Measurements from ENCODE around the gene NOL7. TPM values are rescaled to one million over a fixed set of nuclear protein-coding genes. Genes with fewer than 3 reads are reported as not detected.

The NOL7 gene
- total and polyA plus RNA-seq, 9 of the 15 experiments (the other 6 are each of a cell fraction or from before 2014, with no cell fraction given) = 19.4 to 235 (median 157) TPM

GRCh38 chr6:13614926-13615791, at the start of gene NOL7 (continued):
- TF ChIP-seq, protein P1, sequence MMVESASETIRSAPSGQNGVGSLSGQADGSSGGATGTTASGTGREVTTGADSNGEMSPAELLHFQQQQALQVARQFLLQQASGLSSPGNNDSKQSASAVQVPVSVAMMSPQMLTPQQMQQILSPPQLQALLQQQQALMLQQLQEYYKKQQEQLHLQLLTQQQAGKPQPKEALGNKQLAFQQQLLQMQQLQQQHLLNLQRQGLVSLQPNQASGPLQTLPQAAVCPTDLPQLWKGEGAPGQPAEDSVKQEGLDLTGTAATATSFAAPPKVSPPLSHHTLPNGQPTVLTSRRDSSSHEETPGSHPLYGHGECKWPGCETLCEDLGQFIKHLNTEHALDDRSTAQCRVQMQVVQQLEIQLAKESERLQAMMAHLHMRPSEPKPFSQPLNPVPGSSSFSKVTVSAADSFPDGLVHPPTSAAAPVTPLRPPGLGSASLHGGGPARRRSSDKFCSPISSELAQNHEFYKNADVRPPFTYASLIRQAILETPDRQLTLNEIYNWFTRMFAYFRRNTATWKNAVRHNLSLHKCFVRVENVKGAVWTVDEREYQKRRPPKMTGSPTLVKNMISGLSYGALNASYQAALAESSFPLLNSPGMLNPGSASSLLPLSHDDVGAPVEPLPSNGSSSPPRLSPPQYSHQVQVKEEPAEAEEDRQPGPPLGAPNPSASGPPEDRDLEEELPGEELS (CRISPR knock-in tag; IDR thresholded peaks at IDR 0.05; ENCODE audit: borderline replicate concordance) = peak; percentile 91; the same call in 1 of the 2 replicates
- TF ChIP-seq ZFP36 (IDR thresholded peaks at IDR 0.05; ENCODE audit: low read depth, low read length, partially characterized antibody) (no peak), MBD1 (CRISPR knock-in tag; IDR thresholded peaks at IDR 0.05) (no peak), MGA (IDR thresholded peaks at IDR 0.05) (peak; percentile 96)
- TF ChIP-seq, protein P2, sequence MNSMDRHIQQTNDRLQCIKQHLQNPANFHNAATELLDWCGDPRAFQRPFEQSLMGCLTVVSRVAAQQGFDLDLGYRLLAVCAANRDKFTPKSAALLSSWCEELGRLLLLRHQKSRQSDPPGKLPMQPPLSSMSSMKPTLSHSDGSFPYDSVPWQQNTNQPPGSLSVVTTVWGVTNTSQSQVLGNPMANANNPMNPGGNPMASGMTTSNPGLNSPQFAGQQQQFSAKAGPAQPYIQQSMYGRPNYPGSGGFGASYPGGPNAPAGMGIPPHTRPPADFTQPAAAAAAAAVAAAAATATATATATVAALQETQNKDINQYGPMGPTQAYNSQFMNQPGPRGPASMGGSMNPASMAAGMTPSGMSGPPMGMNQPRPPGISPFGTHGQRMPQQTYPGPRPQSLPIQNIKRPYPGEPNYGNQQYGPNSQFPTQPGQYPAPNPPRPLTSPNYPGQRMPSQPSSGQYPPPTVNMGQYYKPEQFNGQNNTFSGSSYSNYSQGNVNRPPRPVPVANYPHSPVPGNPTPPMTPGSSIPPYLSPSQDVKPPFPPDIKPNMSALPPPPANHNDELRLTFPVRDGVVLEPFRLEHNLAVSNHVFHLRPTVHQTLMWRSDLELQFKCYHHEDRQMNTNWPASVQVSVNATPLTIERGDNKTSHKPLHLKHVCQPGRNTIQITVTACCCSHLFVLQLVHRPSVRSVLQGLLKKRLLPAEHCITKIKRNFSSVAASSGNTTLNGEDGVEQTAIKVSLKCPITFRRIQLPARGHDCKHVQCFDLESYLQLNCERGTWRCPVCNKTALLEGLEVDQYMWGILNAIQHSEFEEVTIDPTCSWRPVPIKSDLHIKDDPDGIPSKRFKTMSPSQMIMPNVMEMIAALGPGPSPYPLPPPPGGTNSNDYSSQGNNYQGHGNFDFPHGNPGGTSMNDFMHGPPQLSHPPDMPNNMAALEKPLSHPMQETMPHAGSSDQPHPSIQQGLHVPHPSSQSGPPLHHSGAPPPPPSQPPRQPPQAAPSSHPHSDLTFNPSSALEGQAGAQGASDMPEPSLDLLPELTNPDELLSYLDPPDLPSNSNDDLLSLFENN (IDR thresholded peaks at IDR 0.05; ENCODE audit: low read depth in 2 of 2, low read length in 2 of 2) = no peak
